HG02588 (cell line): ENCODE measurements around the gene XYLT1.
"Not testable (repeated sequence)": the region's sequence is repeated elsewhere in the genome, so short reads cannot be mapped to it uniquely, and the experiment has no call there.

Source experiments
- ATAC-seq: cut with Tn5 transposase; IDR thresholded peaks from one replicate; pipeline ENCODE4 v1.9.1; 2021; ENCODE audit warnings: mild to moderate bottlenecking, moderate library complexity; ENCODE audit not compliant: unreplicated experiment

XYLT1 gene

DNA sequence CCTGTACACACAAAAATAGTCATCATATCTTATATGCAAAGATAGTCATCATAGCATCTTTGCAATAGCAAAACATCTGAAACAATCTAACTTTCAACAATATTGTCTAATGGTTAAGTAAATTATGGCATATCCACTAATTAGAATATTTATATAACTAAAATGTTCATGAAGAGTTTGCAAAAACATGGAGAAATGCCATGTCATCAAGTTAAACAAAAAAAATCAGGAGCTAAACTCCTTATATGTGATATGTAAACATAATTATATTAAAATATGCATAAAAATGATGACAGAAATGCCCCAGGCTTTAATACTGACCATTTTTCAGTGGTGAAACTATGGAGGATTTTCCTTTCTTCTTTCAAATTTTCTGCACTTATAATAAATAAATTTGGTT, 22.3 kb upstream of the XYLT1 start:
- ATAC-seq = no peak

DNA sequence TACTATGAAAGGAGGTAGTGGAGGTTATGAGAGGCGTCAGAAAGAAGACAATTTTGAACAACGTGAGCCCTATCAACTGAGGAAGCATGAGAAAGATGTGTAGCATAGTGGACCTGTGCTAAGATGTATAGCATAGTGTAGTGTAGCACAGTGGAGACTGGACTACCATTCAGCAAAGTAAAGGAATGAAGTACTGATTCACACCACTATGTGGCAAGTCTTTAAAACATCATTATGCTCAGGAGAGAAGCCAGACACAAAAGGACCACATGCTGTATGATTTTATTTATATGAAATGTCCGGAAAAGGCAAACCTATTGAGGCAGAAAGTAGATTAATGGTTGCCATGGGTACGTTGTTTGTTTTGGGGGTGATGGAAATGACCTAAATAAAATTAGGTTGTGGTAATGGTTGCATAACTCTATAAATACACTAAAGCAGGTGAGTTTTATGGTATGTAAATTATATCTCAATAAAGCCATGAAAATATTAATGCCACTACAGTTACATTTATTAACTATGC, 20.4 kb upstream of the XYLT1 start:
- no peak for ATAC-seq

DNA sequence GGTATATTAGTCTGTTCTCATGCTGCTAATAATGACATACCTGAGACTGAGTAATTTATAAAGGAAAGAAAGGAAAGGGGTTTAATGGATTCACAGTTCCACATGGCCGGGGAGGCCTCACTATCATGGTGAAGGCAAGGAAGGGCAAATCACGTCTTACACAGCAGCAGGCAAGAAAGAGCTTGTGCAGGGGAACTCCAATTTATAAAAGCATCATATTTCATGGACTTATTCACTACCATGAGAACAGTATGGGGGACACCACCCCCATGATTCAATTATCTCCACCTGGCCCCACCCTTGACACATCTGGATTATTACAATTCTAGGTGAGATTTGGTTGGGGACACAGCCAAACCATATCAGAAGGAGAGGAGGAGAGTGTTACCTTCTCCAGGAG, 17.7 kb upstream of the XYLT1 start:
- ATAC-seq = no peak

DNA sequence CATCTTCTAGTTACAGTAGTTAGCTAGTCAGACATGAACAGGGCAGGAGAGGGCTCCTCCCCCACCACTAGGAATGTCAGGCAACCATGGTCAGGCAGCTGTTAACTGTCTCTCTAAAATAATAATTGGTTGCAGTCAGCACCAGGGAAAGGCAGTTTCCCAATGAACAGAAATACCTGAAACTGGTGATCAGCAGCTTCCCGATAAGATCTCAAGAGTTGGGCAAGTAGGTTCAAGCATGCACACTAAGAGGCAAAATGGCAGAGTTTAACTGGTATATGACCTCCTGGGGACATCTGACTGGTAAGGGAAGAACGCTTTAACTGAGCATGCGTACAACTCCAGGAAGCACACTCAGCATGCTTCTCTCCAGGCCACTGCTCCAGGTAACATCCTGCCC, 12.6 kb upstream of the XYLT1 start:
- no peak for ATAC-seq

- not testable (repeated sequence) for ATAC-seq
These were observed 11.6 kb upstream of the XYLT1 start for GRCh38 chr16:17482341-17482740.

- ATAC-seq = no peak
These were observed 11.0 kb upstream of the XYLT1 start for GRCh38 chr16:17481736-17482135.

DNA sequence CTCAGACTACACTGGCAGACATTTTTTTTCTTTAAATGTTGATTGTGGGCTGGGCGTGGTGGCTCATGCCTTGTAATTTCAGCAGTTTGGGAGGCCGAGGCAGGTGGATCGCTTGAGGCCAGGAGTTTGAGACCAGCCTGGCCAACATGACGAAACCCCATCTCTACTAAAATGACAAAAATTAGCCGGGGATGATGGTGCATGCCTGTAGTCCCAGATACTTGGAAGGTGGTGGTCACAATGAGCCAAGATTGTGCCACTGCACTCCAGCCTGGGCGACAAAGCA, 6.4 kb upstream of the XYLT1 start:
- ATAC-seq = not testable (repeated sequence)

DNA sequence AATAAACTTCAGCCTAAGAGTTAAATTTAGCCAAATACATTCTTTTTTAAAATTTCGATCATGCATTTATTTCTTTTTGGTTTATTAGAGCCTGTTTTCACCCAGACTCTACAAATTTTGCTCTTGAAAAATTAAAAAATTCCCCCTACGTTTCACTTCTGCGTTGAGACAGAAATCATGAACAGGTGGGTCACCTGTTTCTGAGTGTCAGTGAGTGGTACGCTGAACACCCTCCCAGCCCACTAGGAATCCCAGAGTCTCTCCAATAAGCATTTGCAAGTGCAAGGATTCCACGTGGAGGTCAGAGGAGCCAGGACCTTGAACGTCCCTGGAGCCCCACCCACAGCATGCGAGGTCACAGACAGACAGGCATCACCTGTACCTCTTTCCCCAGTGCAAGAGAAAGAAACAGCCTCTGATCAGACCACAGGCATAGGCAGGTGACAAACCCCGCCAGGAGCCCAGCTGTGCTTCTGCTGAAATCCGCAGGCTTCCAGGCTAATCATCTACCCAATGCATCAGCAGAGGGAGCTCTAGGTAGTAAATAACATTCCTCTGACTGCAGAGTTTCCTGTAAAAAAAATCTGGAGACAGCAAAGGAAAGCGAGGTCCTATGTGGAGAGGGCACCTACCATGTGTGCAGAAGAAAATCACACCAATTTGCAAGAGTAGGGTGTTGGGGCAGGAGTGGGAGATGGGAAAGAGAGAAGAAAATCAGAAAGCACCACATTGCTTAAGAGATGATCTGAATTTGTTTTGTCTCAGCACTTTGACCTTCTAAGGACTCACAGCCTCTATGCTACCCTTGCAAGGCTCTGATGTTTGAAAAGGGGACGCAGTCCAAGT, 5.9 kb upstream of the XYLT1 start:
- no peak for ATAC-seq

- no peak for ATAC-seq
These were observed 4.3 kb upstream of the XYLT1 start for GRCh38 chr16:17475104-17475503.

DNA sequence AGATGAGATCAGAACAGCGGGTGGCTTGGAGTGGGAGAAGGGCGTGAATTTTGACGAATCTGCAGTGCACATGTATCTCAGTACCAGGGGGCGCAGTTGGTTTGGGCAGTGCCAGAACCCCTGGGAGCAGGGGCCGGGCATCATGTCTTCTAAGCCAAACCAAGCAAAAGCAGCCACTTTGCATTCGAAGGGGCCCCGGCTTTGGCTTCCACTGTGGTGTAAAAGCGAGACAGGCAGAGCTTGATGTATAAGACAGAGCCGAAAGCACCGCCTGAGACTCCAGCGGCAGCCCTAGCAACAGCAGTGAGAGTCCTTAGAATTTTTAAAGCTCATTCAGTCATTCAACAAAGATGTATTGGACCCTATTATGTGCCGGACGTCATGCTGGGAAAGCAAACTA, 3.8 kb upstream of the XYLT1 start:
- no peak for ATAC-seq

DNA sequence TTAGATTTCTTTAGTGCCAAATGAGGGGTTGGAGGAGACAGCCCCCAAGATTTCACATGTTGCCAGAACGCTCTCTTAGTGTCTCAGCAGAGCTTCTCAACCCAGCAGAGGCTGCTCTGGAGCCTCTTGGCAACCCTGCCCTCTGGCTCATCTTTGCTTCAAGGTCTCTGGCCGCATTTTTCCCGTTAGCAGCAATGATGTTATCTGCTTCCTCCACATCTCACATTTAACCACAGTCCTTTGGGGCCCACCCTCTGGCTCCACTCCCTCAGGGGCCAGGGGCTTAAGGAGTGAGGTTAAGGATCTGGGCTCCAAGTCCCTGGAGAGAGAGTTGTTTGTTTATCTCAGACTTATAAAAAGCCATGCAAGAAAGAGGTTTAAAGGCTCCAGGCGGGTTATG, 3.3 kb upstream of the XYLT1 start:
- no peak for ATAC-seq

DNA sequence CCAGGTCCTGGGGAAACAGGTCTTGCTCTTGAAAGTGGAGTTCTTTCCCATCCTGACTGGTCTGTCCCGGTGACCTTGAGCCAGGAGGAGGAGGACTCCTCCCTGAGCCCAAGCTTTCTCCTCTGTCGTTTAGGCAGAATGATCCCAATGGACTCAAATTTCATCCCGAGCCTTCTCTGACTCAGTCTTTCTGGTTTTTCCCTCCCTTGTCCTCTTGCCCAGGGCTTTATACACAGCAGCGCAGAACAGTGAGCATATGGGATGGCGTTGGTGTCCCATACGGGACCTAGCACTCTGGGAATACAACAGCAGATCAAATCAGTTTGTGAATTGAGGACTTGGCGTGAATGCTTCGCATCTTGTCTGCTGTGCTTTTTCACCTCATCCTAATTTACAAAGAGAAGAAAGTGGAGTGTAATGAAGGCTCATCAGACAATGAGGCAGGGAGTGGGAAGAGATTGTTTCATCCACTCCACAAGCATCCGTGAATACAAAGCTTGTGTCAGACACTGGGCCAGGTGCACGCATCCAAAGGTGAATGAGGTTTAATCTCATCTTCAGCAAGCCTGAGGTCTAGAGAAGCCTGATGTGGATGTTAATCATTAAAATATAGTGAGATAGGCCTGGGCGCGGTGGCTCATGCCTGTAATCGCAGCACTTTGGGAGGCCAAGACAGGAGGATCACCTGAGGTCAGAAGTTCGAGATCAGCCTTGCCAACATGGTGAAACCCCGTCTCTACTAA, 1.1 kb upstream of the XYLT1 start:
- ATAC-seq = no peak

- no peak for ATAC-seq
These were observed 415 bp downstream of the XYLT1 start for GRCh38 chr16:17470182-17470907.

- ATAC-seq = no peak
These were observed 999 bp downstream of the XYLT1 start for GRCh38 chr16:17469741-17470181.

GRCh38 chr16:17469011-17469740, 1.6 kb downstream of the XYLT1 start:
- no peak for ATAC-seq

- ATAC-seq = no peak
These were observed 2.1 kb downstream of the XYLT1 start for GRCh38 chr16:17468611-17469010.

- ATAC-seq = no peak
These were observed 2.7 kb downstream of the XYLT1 start for GRCh38 chr16:17467923-17468540.

GRCh38 chr16:17466876-17467275, 3.9 kb downstream of the XYLT1 start:
- ATAC-seq = no peak

- no peak for ATAC-seq
These were observed 5.3 kb downstream of the XYLT1 start for GRCh38 chr16:17465460-17465859.

GRCh38 chr16:17463335-17463734, 7.4 kb downstream of the XYLT1 start:
- ATAC-seq = no peak
